Activated naive CD8-positive, alpha-beta T cell treated with anti-CD3 and anti-CD28 coated beads, Interleukin-2, amount 10 ng/mL, durations not matched to agents 7 days and 5 days (primary cell): ENCODE data around the gene LGALS9. TPM values are rescaled to one million over a fixed set of nuclear protein-coding genes. Genes with fewer than 3 reads are reported as not detected.
"Not testable (repeated sequence)": the region's sequence is repeated elsewhere in the genome, so short reads cannot be mapped to it uniquely, and the experiment has no call there.

Source experiments
- ATAC-seq: fragments of 150-1000 bp; cut with Tn5 transposase; one replicate; pipeline ENCODE4 v1.10.0; 2021; ENCODE audit warnings: low read depth, moderate library complexity
- POLR2A ChIA-PET: fragments of 350-600 bp; sonication (Branson Sonifier 250); formaldehyde crosslinking; loops from one replicate; lab custom pipeline; 2021; ENCODE audit warnings: antibody characterized with exemption; lab: Charles Lee
- DNase-seq: peaks from one replicate; pipeline ENCODE4 v3.0.0; 2021
- H3K27ac Mint-ChIP-seq: one replicate; pipeline ENCODE4 v1.8.0; 2022; ENCODE audit warnings: mild to moderate bottlenecking, mixed read lengths
- H3K27me3 Mint-ChIP-seq: one replicate; pipeline ENCODE4 v1.8.0; 2022; ENCODE audit warnings: mild to moderate bottlenecking, moderate library complexity, mixed read lengths
- H3K36me3 Mint-ChIP-seq: one replicate; pipeline ENCODE4 v1.8.0; 2021; ENCODE audit warnings: mild to moderate bottlenecking, mixed read lengths
- H3K4me1 Mint-ChIP-seq: one replicate; pipeline ENCODE4 v1.8.0; 2021; ENCODE audit warnings: mixed read lengths
- H3K4me3 Mint-ChIP-seq: one replicate; pipeline ENCODE4 v1.8.0; 2022; ENCODE audit warnings: mild to moderate bottlenecking, moderate library complexity, mixed read lengths
- H3K9me3 Mint-ChIP-seq: one replicate; pipeline ENCODE4 v1.8.0; 2021; ENCODE audit warnings: mixed read lengths
- total RNA-seq, 2 experiments: library from RNA; stranded (reverse); gene quantifications; one replicate each; pipeline ENCODE4 v1.2.3, GENCODE V29; 2021

The LGALS9 gene
- total RNA-seq, 2 experiments from 2014 or later, result 159 to 175 TPM

- peaks cover 1% of the 10 kb centered on the region for H3K27me3 Mint-ChIP-seq
- H3K4me3 Mint-ChIP-seq, result no peak overlapping the region
- no peaks in the 10 kb centered on the region for H3K9me3 Mint-ChIP-seq
- no peak for DNase-seq
- H3K27ac Mint-ChIP-seq, result no peak overlapping the region
- H3K36me3 Mint-ChIP-seq, result no peaks in the 10 kb centered on the region
- H3K4me1 Mint-ChIP-seq, result no peaks in the 10 kb centered on the region
- ATAC-seq, result no peak
- POLR2A ChIA-PET, result no interaction called here
Observed at GRCh38 chr17:27669136-27669535, 38.1 kb downstream of the LGALS9 start.

DNA sequence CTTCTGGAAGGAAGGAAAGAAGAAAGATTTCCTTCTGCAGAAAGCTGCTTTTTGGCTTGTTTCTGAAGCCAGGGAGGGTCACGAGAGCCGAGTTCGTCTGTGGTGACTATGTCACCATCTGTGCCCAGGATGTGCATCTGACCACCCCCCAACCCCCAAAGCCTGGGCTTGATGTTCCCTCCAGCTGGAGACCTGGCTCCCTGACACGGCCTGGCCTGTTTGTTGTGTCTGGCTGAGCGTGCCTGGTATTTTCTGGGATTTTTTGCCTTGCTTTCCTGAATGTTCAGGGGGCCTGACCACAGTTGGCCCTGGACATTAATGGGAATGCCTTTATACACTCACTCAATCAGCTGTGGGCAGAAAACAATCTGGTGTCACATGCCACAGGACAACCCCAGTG lies 38.9 kb downstream of the LGALS9 start:
- POLR2A ChIA-PET, result no interaction called here
- H3K27me3 Mint-ChIP-seq, result peaks cover 1% of the 10 kb centered on the region
- DNase-seq (no peak), ATAC-seq (no peak)
- no peaks in the 10 kb centered on the region for H3K9me3 Mint-ChIP-seq
- H3K36me3 Mint-ChIP-seq, result no peaks in the 10 kb centered on the region
- no peak overlapping the region for H3K4me3 Mint-ChIP-seq
- no peak overlapping the region for H3K27ac Mint-ChIP-seq
- no peaks in the 10 kb centered on the region for H3K4me1 Mint-ChIP-seq

DNA sequence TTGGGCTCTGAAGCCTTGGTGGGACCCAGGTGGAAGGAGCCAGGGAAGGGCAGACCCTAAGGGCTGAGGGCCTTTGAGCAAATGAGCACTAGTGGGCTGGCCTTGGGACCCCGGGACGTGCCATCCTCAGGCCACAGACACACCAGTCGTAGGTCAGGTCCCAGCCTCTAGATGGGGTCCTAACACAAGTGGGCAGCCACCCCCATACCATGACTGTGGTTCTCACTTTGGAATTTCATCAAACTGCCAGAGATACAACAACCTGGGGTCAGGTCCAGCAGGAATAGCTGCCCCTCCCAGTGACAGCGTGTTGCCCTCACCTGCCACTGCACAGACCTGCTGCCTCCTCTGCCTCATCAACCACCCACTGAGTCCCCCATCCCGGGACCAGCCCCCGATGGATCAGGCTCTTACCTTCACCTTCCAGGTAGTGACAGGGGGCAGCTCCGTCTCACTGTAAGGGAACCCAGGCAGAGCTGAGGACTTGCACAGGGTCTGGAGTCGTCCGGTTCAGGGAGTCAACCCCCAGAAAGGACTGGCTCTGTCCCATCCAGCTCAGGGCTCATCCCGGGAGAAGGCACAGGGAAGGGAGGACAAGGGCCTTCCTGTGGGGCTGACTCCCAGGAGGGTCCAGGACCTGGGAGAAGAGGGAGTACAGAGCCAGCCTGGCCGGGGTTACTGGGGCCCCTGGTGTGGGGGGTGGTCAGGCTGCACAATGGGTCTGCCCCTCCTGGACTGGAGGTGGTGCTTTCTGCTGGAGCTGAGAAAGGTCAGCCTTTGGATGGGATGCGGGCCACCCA lies 40.0 kb downstream of the LGALS9 start:
- Mint-ChIP-seq H3K27ac (no peak overlapping the region), H3K4me3 (no peak overlapping the region), H3K9me3 (no peaks in the 10 kb centered on the region), H3K27me3 (peaks cover 4% of the 10 kb centered on the region), H3K36me3 (no peaks in the 10 kb centered on the region), H3K4me1 (no peaks in the 10 kb centered on the region)
- POLR2A ChIA-PET, result no interaction called here
- no peak for DNase-seq
- no peak for ATAC-seq

GRCh38 chr17:27671591-27671910 lies 40.6 kb downstream of the LGALS9 start:
- H3K4me1 Mint-ChIP-seq, result peaks cover under 1% of the 10 kb centered on the region
- POLR2A ChIA-PET, result no interaction called here
- no peak overlapping the region for H3K4me3 Mint-ChIP-seq
- no peaks in the 10 kb centered on the region for H3K36me3 Mint-ChIP-seq
- no peak for ATAC-seq
- no peaks in the 10 kb centered on the region for H3K9me3 Mint-ChIP-seq
- no peak for DNase-seq
- H3K27ac Mint-ChIP-seq, result no peak overlapping the region
- H3K27me3 Mint-ChIP-seq, result peaks cover 5% of the 10 kb centered on the region

DNA sequence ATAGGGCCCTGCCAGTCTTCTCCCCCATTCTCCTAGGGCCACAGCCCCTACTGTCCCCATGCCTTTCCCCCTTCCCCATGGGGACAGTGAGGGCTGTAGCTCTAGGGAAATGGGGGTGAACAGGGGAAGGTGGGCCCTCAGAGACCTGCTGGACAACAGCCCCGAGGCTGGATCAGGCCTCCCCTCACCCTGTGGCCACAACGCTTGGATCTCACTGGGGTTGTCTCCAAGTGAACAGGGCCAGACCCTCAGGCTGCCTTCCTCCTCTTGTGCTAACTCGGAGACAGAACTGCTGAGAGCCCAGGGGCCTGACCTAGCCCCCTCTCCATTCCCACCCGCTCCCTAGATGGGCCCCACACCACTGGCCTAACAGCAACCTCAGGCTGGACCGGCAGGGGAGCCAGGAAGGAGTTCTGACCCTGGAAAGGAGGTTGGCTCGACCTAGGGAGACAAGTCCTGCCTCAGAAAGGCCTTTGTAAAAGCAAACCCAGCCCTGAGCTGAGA lies 41.0 kb downstream of the LGALS9 start:
- not testable (repeated sequence) for H3K36me3 Mint-ChIP-seq, ATAC-seq

DNA sequence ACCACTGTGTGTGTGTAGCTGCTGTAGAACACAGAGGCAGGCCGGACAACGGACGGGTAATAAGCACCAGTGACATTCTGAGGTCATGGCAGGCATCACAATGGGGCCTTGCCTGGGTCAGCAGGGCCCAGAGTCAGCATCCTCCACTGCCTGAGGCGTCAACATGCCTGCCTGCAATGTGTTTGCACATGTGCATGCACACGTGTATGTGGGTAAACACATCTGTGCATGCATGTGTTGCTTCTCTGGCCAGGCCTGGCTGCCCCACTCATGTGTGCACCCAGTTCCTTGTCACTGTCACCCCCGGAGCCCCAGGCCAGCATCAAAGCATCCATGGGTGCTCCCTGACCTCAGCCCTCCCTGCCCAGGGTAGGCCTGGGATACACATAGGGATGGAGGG lies 43.3 kb downstream of the LGALS9 start:
- POLR2A ChIA-PET, result no interaction called here
- DNase-seq (no peak), ATAC-seq (no peak)
- H3K9me3 Mint-ChIP-seq, result no peaks in the 10 kb centered on the region
- H3K27ac Mint-ChIP-seq, result no peak overlapping the region
- H3K36me3 Mint-ChIP-seq, result no peaks in the 10 kb centered on the region
- H3K4me3 Mint-ChIP-seq, result no peak overlapping the region
- peaks cover 10% of the 10 kb centered on the region for H3K27me3 Mint-ChIP-seq
- peaks cover 3% of the 10 kb centered on the region for H3K4me1 Mint-ChIP-seq

More for the DNA sequence above, 41.0 kb downstream of the LGALS9 start:
- peak; percentile 14 for DNase-seq
- H3K27ac Mint-ChIP-seq, H3K4me1 Mint-ChIP-seq, POLR2A ChIA-PET, H3K27me3 Mint-ChIP-seq, H3K9me3 Mint-ChIP-seq, H3K4me3 Mint-ChIP-seq: not testable (repeated sequence)

- no peak overlapping the region for H3K4me3 Mint-ChIP-seq
- no peak for DNase-seq
- H3K4me1 Mint-ChIP-seq, result peaks cover 3% of the 10 kb centered on the region
- H3K9me3 Mint-ChIP-seq, result no peaks in the 10 kb centered on the region
- ATAC-seq, result no peak
- POLR2A ChIA-PET, result no interaction called here
- H3K36me3 Mint-ChIP-seq, result no peaks in the 10 kb centered on the region
- H3K27me3 Mint-ChIP-seq, result peaks cover 19% of the 10 kb centered on the region
- no peak overlapping the region for H3K27ac Mint-ChIP-seq
Observed at GRCh38 chr17:27677191-27677590, 46.2 kb downstream of the LGALS9 start.

DNA sequence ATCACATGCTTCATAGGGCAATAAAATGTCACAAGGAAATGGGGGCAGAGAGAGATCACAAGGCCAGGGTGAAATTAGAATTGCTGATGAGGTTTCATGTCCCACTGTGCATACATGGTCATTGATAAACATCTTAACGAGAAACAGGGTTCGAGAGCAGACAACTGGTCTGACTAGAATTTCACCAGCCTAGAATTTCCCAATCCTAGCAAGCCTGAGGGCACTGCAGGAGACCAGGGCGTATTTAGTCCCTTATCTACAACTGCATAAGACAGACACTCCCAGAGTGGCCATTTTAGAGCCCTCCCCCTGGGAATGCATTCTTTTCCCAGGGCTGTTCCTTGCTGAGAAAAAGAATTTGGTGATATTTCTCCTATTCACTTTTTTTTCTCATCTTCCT lies 55.3 kb downstream of the LGALS9 start:
- not testable (repeated sequence) for H3K9me3 Mint-ChIP-seq, DNase-seq, H3K4me3 Mint-ChIP-seq

DNA sequence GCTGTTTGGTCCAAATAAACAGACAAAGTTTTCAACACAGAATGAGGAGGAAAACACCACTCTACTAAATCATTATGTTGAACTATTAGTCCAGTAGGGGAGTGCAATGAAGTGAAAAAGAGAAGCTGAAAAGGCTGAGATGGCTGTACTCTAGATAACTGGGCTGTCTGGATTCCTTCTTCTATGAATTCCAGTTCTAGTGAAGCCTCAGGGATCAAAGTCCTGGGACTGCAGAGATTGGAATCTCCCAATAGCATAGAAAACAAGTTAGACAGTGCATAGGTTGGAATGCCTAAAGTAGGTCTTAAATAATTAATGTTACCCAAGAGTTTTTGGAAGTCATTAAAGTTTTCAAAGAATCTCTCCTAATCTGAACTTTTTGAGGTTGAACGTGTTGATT lies 59.9 kb downstream of the LGALS9 start:
- no peak for ATAC-seq
- peaks cover 17% of the 10 kb centered on the region for H3K9me3 Mint-ChIP-seq
- no peak overlapping the region for H3K4me3 Mint-ChIP-seq

More for the DNA sequence above, 55.3 kb downstream of the LGALS9 start:
- H3K36me3 Mint-ChIP-seq, H3K27ac Mint-ChIP-seq, H3K4me1 Mint-ChIP-seq, POLR2A ChIA-PET, ATAC-seq: not testable (repeated sequence)
- H3K27me3 Mint-ChIP-seq, result peaks cover 28% of the 10 kb centered on the region

DNA sequence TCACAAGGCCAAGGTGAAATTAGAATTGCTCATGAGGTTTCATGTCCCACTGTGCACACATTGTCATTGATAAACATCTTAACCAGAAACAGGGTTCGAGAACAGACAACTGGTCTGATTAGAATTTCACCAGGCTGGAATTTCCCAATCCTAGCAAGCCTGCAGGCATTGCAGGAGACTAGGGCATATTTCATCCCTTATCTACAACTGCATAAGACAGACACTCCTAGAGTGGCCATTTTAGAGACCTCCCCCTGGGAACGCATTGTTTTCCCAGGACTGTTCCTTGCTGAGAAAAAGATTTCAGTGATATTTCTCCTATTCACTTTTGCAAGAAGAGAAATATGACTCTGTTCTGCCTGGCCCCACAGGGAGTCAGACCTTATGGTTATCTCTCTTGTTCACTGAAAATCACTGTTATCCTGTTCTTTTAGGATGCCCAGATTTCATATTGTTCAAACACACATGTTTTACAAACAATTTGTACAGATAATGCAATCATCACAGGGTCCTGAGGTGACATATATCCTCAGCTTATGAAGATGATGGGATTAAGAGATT lies 64.3 kb downstream of the LGALS9 start:
- H3K27me3 Mint-ChIP-seq, ATAC-seq, H3K4me1 Mint-ChIP-seq, H3K27ac Mint-ChIP-seq, H3K4me3 Mint-ChIP-seq, POLR2A ChIA-PET, H3K36me3 Mint-ChIP-seq, DNase-seq: not testable (repeated sequence)
- peaks cover 19% of the 10 kb centered on the region for H3K9me3 Mint-ChIP-seq

More for the DNA sequence above, 59.9 kb downstream of the LGALS9 start:
- Mint-ChIP-seq H3K4me1 (no peaks in the 10 kb centered on the region), H3K27me3 (peaks cover 9% of the 10 kb centered on the region), H3K27ac (no peak overlapping the region), H3K36me3 (no peaks in the 10 kb centered on the region)
- POLR2A ChIA-PET, result no interaction called here
- DNase-seq, result no peak

Other genes starting within 250 kb of the LGALS9 start
- 10 to 100 TPM; 57.0 to 60.2 TPM for gene KSR1, start 174.7 kb upstream of the LGALS9 start, total RNA-seq
- under 1 TPM; 0.09 to 0.30 TPM for gene NOS2, start 169.3 kb downstream of the LGALS9 start, total RNA-seq